ENCODE measurements around the gene SYT9. TPM values are rescaled to one million over a fixed set of nuclear protein-coding genes. Genes with fewer than 3 reads are reported as not detected.

SYT9 gene
- total and polyA plus RNA-seq, 2 of the 8 experiments (the other 6 are each of a cell fraction or from before 2014, with no cell fraction given): 1.5 to 2.9 TPM

GRCh38 chr11:7202412-7202811 lies 49.3 kb upstream of the SYT9 start (continued):
- TF ChIP-seq E2F6 (IDR thresholded peaks at IDR 0.05) (no peak), HDAC2 (IDR thresholded peaks at IDR 0.05; ENCODE audit: borderline replicate concordance in 1 of 2, low read depth in 2 of 2, low read length in 2 of 2) (no peak)

Data from H1 (cell line).